Measurements from ENCODE around the gene FAM171A1.

DNA sequence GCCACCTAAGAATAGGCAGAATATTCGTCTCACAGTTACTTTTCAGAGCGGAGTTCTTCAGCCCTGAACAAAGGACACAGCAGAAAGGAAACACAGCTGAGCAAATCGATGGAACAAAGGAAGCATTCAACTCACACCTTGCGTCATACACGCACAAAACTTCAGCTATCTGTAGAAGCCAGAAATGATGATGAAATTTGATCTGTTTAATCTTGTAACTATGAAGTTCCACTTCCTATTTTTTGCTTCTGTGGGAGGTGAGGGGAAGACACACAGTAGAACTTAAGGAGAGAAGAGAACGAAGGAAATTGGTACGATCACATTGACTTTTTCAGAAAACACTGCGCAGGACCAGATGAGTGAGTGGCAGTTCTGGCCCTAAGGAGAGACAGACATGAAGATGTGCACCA, 26.2 kb downstream of the FAM171A1 start:
- no peak for TF ChIP-seq EZH2 (IDR thresholded peaks at IDR 0.05)
- TF ChIP-seq, protein P1, sequence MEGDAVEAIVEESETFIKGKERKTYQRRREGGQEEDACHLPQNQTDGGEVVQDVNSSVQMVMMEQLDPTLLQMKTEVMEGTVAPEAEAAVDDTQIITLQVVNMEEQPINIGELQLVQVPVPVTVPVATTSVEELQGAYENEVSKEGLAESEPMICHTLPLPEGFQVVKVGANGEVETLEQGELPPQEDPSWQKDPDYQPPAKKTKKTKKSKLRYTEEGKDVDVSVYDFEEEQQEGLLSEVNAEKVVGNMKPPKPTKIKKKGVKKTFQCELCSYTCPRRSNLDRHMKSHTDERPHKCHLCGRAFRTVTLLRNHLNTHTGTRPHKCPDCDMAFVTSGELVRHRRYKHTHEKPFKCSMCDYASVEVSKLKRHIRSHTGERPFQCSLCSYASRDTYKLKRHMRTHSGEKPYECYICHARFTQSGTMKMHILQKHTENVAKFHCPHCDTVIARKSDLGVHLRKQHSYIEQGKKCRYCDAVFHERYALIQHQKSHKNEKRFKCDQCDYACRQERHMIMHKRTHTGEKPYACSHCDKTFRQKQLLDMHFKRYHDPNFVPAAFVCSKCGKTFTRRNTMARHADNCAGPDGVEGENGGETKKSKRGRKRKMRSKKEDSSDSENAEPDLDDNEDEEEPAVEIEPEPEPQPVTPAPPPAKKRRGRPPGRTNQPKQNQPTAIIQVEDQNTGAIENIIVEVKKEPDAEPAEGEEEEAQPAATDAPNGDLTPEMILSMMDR (IDR thresholded peaks at IDR 0.05): no peak
